Smooth muscle cell of trachea (primary cell): Measurements from ENCODE around the gene NDST3. TPM values are rescaled to one million over a fixed set of nuclear protein-coding genes. Genes with fewer than 3 reads are reported as not detected.

Experiments used
- total RNA-seq: library from RNA; depleted of rRNA; stranded (reverse); fragments of >200 nt; gene quantifications from 2 replicates; pipeline ENCODE4 v1.2.1, GENCODE V29; 2014

NDST3 gene
- not detected in 2 replicates for total RNA-seq

GRCh38 chr4:118034053-118034785, at the start of gene NDST3:
TSS of gene NDST3 (plus strand) at chr4:118034486. CDS start at chr4:118053911, 19,425 bp downstream.

